ENCODE measurements around the gene VOPP1.

Gene VOPP1

DNA sequence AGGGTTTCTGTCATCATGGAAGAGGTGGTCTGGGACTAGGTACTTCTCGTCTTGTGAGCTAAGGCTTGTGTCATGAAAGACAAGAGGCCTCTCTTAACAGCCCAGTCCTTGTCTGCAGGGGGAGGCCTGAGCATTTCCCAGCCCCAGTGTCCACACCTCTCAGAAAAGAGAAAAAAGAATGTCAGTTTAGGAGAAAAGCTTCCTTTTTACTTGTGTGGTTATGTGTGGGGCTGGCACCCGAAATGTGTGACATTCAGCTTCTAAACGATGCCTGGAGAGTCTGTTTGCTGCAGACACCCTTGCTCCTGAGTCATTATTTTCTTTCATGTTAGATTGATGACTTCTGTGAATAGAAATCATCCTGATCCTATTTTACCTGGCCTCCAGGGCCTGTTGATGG, 139.8 kb downstream of the VOPP1 start:
- H3K27me3 ChIP-seq (ENCODE audit: control insufficient read depth, insufficient read depth, low read length): no peaks in the 10 kb centered on the region
- H3K27ac ChIP-seq (ENCODE audit: low read depth, low read length): no peak overlapping the region
- no peak overlapping the region for H3K9ac ChIP-seq (ENCODE audit: low read length)
- H3K4me3 ChIP-seq (ENCODE audit: low read length): no peak overlapping the region
- H3K4me1 ChIP-seq (ENCODE audit: control insufficient read depth, insufficient read depth, low read length): no peaks in the 10 kb centered on the region
- H3K36me3 ChIP-seq (ENCODE audit: control insufficient read depth, insufficient read depth, low read length): no peaks in the 10 kb centered on the region

GRCh38 chr7:55431898-55432297, 140.4 kb downstream of the VOPP1 start:
- Histone ChIP-seq H3K9ac (ENCODE audit: low read length) (no peak overlapping the region), H3K27me3 (ENCODE audit: control insufficient read depth, insufficient read depth, low read length) (no peaks in the 10 kb centered on the region)

GRCh38 chr7:55429835-55430499, 142.3 kb downstream of the VOPP1 start:
- H3K4me1 ChIP-seq (ENCODE audit: control insufficient read depth, insufficient read depth, low read length): no peaks in the 10 kb centered on the region
- H3K4me3 ChIP-seq (ENCODE audit: low read length): no peak overlapping the region
- no peaks in the 10 kb centered on the region for H3K27me3 ChIP-seq (ENCODE audit: control insufficient read depth, insufficient read depth, low read length)
- no peak overlapping the region for H3K27ac ChIP-seq (ENCODE audit: low read depth, low read length)
- no peaks in the 10 kb centered on the region for H3K36me3 ChIP-seq (ENCODE audit: control insufficient read depth, insufficient read depth, low read length)
- no peak overlapping the region for H3K9ac ChIP-seq (ENCODE audit: low read length)

More at GRCh38 chr7:55431898-55432297, 140.4 kb downstream of the VOPP1 start:
- H3K36me3 ChIP-seq (ENCODE audit: control insufficient read depth, insufficient read depth, low read length): no peaks in the 10 kb centered on the region
- no peak overlapping the region for H3K4me3 ChIP-seq (ENCODE audit: low read length)
- no peaks in the 10 kb centered on the region for H3K4me1 ChIP-seq (ENCODE audit: control insufficient read depth, insufficient read depth, low read length)
- no peak overlapping the region for H3K27ac ChIP-seq (ENCODE audit: low read depth, low read length)

DNA sequence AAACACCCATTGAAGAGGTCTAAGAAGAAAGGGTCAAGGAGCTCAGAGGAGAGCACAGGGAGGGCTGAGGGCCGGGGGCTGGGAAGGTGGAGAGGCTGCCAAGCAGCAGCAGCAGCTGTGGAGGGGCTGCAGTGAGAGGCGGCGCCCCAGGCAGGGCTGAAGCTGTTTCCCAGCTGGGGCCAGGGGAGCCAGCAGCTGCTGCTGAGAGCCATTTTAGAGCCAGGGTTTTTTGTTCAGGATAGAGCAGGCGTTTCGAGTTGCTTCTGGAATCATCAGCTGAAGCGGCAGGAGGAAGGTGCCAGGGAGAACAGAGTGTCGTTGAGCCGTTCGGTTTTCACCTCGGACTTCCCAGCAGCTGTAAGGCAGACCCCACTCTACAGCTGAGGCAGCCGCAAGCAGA, 144.5 kb downstream of the VOPP1 start:
- H3K27ac ChIP-seq (ENCODE audit: low read depth, low read length): no peak overlapping the region
- no peaks in the 10 kb centered on the region for H3K36me3 ChIP-seq (ENCODE audit: control insufficient read depth, insufficient read depth, low read length)
- no peaks in the 10 kb centered on the region for H3K4me1 ChIP-seq (ENCODE audit: control insufficient read depth, insufficient read depth, low read length)
- no peaks in the 10 kb centered on the region for H3K27me3 ChIP-seq (ENCODE audit: control insufficient read depth, insufficient read depth, low read length)
- no peak overlapping the region for H3K9ac ChIP-seq (ENCODE audit: low read length)
- no peak overlapping the region for H3K4me3 ChIP-seq (ENCODE audit: low read length)

- Histone ChIP-seq H3K4me1 (ENCODE audit: control insufficient read depth, insufficient read depth, low read length) (no peaks in the 10 kb centered on the region), H3K27me3 (ENCODE audit: control insufficient read depth, insufficient read depth, low read length) (no peaks in the 10 kb centered on the region), H3K27ac (ENCODE audit: low read depth, low read length) (no peak overlapping the region), H3K36me3 (ENCODE audit: control insufficient read depth, insufficient read depth, low read length) (no peaks in the 10 kb centered on the region), H3K9ac (ENCODE audit: low read length) (no peak overlapping the region), H3K4me3 (ENCODE audit: low read length) (no peak overlapping the region)
Observed at GRCh38 chr7:55427342-55427741, 145.0 kb downstream of the VOPP1 start.

GRCh38 chr7:55426676-55427075, 145.6 kb downstream of the VOPP1 start:
- no peaks in the 10 kb centered on the region for H3K27me3 ChIP-seq (ENCODE audit: control insufficient read depth, insufficient read depth, low read length)
- no peaks in the 10 kb centered on the region for H3K36me3 ChIP-seq (ENCODE audit: control insufficient read depth, insufficient read depth, low read length)
- no peak overlapping the region for H3K9ac ChIP-seq (ENCODE audit: low read length)
- H3K27ac ChIP-seq (ENCODE audit: low read depth, low read length): no peak overlapping the region
- no peaks in the 10 kb centered on the region for H3K4me1 ChIP-seq (ENCODE audit: control insufficient read depth, insufficient read depth, low read length)
- H3K4me3 ChIP-seq (ENCODE audit: low read length): no peak overlapping the region

DNA sequence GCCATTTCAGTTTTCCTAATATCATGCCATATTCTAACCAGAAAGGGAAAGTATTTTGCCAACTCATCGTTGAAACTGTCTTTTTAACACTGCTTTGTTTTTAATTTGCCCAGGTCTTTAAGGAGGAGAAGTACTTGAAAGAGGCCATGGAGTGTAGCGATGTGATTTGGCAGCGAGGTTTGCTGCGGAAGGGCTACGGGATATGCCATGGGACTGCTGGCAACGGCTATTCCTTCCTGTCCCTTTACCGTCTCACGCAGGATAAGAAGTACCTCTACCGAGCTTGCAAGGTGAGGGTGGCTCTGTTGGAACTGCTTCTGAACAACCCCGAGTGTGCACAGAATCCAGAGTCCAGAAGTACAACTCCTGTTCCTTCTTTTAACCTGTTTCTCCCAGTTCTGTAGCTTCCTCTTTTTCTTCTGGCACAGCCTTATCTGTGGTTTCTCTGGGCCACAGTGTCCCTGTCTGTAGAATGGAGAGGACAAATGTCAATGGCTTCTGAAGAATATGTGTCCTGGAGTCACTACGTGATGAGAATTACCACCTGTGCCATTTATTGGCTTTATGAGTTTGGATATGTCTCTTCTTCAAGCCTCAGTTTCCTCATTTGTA, 147.1 kb downstream of the VOPP1 start:
- no peak overlapping the region for H3K9ac ChIP-seq (ENCODE audit: low read length)
- H3K4me1 ChIP-seq (ENCODE audit: control insufficient read depth, insufficient read depth, low read length): no peaks in the 10 kb centered on the region
- H3K27me3 ChIP-seq (ENCODE audit: control insufficient read depth, insufficient read depth, low read length): no peaks in the 10 kb centered on the region
- H3K4me3 ChIP-seq (ENCODE audit: low read length): no peak overlapping the region
- no peaks in the 10 kb centered on the region for H3K36me3 ChIP-seq (ENCODE audit: control insufficient read depth, insufficient read depth, low read length)
- no peak overlapping the region for H3K27ac ChIP-seq (ENCODE audit: low read depth, low read length)

DNA sequence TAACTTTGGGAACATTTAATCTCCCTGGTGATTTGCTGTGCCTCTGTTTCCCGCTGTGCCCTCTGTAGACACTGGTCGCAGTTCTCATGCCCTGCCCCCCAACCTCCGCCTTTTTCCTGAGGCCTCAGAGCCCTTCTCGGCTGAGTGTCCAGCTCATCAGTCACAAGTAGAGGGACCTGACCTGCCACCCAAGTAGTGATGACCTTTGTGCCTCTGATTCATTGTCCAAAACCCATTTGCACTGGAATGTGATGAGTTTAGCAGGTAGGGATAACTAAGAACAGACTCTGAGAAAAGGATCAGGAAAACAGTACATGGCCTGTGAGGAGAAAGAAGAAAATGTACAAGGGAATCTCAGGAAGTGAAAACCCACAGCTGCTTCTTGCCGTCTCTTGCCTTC, 148.4 kb downstream of the VOPP1 start:
- Histone ChIP-seq H3K4me1 (ENCODE audit: control insufficient read depth, insufficient read depth, low read length) (no peaks in the 10 kb centered on the region), H3K27me3 (ENCODE audit: control insufficient read depth, insufficient read depth, low read length) (no peaks in the 10 kb centered on the region), H3K9ac (ENCODE audit: low read length) (no peak overlapping the region), H3K4me3 (ENCODE audit: low read length) (no peak overlapping the region), H3K36me3 (ENCODE audit: control insufficient read depth, insufficient read depth, low read length) (no peaks in the 10 kb centered on the region), H3K27ac (ENCODE audit: low read depth, low read length) (no peak overlapping the region)

GRCh38 chr7:55423277-55423711, 149.0 kb downstream of the VOPP1 start:
- Histone ChIP-seq H3K36me3 (ENCODE audit: control insufficient read depth, insufficient read depth, low read length) (no peaks in the 10 kb centered on the region), H3K27ac (ENCODE audit: low read depth, low read length) (no peak overlapping the region), H3K4me1 (ENCODE audit: control insufficient read depth, insufficient read depth, low read length) (no peaks in the 10 kb centered on the region), H3K9ac (ENCODE audit: low read length) (no peak overlapping the region), H3K27me3 (ENCODE audit: control insufficient read depth, insufficient read depth, low read length) (no peaks in the 10 kb centered on the region), H3K4me3 (ENCODE audit: low read length) (no peak overlapping the region)
